HG03064 (cell line): ENCODE measurements around the gene PPP1R8.
"Not testable (repeated sequence)": the region's sequence is repeated elsewhere in the genome, so short reads cannot be mapped to it uniquely, and the experiment has no call there.

Source experiments
- ATAC-seq: cut with Tn5 transposase; IDR thresholded peaks from one replicate; pipeline ENCODE4 v1.9.1; 2021; ENCODE audit warnings: low read depth; ENCODE audit not compliant: unreplicated experiment

PPP1R8 gene

GRCh38 chr1:27830621-27831440 lies at the start of gene PPP1R8:
Gene PPP1R8 (plus strand): TSS chr1:27830782. CDS start chr1:27830836, 54 bp downstream.
- ATAC-seq = peak; percentile 92

DNA sequence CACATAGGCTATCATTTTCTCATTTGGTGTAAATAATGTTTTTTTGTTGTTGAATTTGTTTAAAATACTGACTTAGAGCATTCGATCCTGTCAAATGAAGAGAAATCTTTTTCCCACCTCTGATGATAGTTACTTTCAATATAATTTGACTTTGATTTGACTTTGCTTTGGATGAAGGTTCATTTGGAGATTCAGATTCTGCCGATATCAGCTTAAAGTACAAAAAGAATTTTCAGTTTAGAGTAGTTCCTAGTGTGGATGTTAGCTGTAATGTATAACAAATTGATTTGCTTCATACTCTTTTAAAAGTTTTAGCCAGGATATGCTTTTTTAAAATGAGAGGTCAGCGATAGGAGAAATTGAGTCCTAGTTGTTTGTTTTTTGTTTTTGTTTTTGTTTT lies 47.6 kb upstream of the PPP1R8 start:
- no peak for ATAC-seq

GRCh38 chr1:27784700-27785099 lies 45.9 kb upstream of the PPP1R8 start:
- ATAC-seq = no peak

DNA sequence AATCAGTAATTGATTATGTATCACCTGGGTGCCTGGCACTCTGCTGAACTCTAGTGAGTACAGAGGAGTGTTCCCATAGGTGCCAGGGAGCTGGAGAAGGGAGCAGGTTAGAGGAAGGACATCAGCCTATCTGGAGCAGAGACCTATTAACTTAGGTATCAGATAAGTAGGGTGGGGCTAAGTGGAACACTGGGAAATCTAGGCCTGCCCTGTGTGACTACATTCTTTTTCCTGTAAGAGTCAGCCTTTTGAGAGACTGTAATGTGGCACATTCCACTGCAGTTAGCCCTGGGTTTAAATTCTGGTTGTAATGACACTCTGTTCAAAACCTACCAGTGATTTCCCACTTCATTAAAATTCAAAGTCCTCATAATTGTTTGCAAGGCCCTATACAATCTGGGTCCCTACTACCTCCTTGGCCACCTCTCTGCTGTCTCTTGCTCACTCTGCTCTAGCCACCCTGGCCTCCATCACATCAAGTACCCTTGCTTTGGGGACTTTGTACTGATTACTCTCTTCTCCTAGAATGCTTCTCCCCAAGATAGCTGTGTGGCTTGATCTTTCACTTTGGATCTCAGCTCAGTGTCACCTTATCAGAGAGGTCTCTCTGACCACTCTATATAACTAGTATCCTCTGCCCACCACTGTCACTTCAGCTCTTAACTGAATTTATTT lies 44.7 kb upstream of the PPP1R8 start:
- ATAC-seq = no peak

DNA sequence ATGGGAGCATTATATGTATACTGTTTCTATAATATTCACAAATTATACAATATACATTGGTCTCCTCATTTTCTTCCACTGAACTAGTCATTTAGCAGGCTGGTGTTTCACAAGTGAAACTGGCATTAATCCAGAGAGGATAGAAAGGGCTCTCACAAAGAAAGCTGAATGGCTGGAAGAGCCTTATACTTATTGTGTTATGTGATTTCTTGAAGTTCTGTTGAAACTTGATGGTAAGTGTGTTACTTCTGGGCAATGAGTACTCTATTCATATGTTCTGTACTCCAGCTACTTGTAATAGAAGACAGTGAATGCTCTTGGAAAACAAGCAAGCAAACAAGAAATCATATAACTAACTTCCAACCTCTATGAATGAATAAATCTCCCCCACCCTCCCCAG lies 42.7 kb upstream of the PPP1R8 start:
- no peak for ATAC-seq

DNA sequence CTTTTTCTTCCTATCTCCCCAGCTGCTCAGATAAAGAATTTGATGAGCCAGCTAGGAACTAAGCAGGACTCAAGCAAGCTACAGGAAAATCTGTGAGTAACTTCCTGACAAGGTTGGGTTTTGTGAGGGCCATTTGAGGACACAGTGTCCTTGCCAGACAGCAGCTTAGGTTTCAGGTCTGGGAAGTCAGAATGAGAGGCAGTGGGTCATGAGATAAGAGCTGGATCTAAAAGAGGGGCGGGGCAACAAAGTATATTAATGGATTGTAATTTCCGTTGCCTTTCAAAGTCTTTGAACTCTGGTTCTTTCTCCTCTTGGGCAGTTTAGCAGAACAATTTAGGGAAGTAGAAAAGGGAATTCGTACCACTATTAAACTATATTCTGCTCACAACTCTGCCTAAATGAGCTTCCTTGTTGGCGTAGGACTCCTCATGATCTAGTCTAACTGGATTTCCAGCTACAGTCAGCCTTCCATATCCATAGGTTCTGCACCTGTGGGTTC lies 41.0 kb upstream of the PPP1R8 start:
- ATAC-seq = no peak

DNA sequence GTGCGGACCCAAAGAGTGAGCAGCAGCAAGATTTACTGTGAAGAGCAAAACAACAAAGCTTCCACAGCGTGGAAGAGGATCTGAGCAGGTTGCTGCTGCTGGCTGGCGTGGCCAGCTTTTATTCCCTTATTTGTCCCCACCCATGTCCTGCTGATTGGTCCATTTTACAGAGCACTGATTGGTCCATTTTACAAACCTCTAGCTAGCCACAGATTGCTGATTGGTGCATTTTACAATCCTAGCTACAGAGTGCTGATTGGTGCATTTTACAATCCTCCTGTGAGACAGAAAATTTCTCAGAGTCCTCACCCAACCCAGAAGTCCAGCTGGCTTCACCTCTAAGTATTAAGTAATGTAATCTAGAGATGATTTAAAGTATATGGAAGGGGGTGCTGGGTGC lies 40.3 kb upstream of the PPP1R8 start:
- not testable (repeated sequence) for ATAC-seq

DNA sequence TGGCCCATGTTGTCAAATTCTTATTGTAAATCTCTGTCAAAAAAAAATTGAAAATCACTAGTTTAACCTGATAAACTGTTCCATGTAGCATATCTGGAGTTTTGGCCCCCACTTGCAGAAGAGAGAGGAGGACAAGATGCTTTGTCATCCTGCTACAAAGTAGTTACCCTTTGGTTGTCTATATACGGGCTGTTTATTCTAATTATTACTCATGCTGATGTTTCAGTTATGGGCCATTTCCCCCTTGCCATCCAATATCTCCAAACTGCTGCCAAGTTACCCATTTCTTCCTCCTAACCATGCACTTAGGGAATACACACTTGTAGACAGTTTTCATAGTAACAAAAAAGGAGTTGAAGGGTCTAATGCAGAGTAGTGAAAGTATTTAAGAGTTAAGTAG lies 35.0 kb upstream of the PPP1R8 start:
- no peak for ATAC-seq

DNA sequence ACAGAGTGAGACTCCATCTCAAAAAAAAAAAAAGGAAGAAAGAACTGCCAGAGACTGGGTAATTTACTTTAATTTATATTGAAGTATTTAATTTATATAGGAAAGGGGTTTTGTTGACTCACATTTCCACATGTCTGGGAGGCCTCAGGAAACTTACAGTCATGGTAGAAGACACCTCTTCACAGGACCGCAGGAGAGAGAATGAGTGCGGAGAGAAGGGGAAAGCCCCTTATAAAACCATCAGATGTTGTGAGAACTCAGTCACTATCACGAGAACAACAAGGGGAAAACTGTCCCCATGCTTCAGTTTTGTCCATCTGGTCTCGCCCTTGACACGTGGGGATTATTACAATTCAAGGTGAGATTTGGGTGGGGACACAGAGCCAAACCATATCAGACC lies 25.8 kb upstream of the PPP1R8 start:
- no peak for ATAC-seq

DNA sequence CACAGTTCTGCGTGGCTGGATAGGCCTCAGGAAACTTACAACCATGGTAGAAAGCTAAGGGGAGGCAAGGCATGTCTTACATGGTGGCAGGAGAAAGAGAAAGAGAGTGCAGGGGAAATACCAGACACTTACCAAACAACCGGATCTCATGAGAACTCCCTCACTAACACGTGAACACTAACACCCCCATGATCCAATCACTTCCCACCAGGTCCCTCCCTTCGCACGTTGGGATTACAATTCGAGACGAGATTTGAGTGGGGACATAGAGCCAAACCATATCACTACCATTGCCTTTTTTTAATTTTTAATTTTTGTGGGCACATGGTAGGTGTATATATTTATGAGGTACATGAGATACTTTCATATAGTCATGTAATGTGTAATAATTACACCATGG lies 23.8 kb upstream of the PPP1R8 start:
- ATAC-seq = no peak

- ATAC-seq = no peak
Measured at GRCh38 chr1:27807385-27807784, 23.2 kb upstream of the PPP1R8 start.

- not testable (repeated sequence) for ATAC-seq
Measured at GRCh38 chr1:27808131-27808530, 22.5 kb upstream of the PPP1R8 start.

DNA sequence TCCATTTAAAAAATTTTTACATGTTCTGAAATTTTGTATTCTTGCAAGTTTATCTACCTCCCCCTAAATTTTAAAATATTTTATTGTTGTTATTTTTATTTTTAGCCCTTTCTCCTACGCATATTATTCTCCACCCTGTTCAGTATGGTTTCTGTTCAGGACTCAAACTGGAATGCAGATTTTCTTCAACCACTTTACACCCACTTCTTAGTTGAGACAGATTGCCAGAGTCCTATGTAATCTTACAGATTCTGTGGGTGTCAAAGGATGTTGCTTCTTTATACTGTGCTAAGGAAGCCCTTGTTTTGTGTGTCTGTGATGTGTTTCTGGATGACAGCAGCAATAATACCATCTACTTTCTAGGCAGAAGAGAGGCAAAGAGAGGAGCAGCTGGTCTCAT lies 20.7 kb upstream of the PPP1R8 start:
- ATAC-seq = no peak

DNA sequence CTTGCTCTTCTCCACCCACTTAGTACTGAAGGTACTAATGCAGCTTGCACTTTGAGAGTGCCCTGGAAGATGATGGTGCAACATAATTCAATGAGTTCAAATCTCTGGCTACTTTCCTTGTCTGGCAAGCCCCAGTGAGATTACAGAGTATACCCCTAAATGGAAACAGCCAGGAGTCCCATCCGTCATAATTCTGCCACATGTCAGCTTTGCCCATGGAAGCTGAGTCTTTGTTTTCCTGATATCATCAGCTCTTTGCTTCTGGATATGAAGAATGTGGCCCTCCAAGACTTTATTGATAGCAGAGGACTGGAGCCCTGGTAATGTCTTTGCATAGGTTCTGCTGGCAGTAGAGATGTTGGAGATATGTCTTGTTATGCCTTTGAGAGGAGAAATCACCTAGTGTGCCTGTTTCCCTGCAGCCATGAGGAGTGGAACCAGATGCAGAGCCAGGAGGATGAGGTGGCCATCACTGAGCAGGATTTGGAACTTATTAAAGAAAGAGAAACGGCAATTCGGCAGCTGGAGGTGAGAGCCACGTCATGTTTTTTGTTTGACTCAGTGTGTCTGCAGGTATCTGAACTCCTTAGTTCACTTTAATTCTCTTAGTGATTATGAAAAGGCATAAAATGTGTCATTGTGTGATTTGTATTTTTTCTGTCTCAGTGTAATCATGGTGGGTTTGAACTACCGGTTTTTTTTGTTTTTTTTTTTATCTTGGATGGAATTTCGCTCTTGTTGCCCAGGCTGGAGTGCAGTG lies 18.7 kb upstream of the PPP1R8 start:
- no peak for ATAC-seq

GRCh38 chr1:27816921-27817630 lies 13.5 kb upstream of the PPP1R8 start:
- no peak for ATAC-seq

- no peak for ATAC-seq
Measured at GRCh38 chr1:27821761-27822315, 8.7 kb upstream of the PPP1R8 start.

DNA sequence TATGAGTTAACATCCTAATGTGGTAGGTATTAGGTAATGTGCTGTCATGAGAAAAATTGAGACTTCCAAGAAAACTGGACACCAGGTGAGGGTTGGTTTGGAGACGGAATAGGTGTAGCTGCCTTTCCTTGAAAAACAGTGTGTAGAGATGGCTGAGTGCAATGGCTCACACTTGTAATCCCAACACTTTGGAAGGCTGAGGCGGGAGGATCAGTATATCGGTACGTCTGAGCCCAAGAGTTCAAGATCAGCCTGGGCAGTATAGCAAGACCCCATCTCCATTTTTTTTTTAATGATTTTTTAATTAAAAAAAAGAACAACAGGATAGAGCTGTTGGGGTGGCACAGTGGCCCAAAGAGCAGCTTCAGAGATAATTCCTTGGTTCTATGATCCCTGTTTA lies 6.8 kb upstream of the PPP1R8 start:
- no peak for ATAC-seq

DNA sequence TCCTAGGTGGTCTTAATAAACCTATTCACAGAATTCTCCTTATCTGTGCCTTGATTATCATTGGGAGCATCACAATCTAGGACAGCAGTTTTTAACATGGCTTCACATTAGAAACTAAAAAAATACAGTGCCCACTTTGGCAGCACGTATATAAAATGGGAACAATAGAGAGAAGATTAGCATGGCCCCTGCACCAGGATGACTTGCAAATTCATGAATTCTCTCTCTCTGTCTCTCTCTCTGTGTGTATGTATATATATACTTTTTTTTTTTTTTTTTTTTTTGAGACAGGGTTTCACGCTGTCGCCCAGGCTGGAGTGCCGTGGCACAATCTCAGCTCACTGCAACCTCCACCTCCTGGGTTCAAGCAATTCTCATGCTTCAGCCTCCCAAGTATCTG lies 6.2 kb upstream of the PPP1R8 start:
- ATAC-seq = no peak

GRCh38 chr1:27829339-27829960 lies 1.1 kb upstream of the PPP1R8 start:
- ATAC-seq = not testable (repeated sequence)
